ENCODE data around the gene LMAN1L. TPM values are rescaled to one million over a fixed set of nuclear protein-coding genes. Genes with fewer than 3 reads are reported as not detected.

The LMAN1L gene
- total RNA-seq, 3 donors from 2014 or later, result 0.32 to 0.60 (median 0.55) TPM

GRCh38 chr15:74790080-74790916 is 22.3 kb upstream of the LMAN1L start:
- no peak overlapping the region for H3K4me3 ChIP-seq
- no peaks in the 10 kb centered on the region for H3K9me3 ChIP-seq
- ATAC-seq (peak; percentile 1), DNase-seq (peak; percentile 72 to 85 (median 74))
- TF ChIP-seq CTCF (IDR thresholded peaks at IDR 0.05), result no peak
- intact Hi-C loops (cut with DNase I, micrococcal nuclease), result no loop called here
- H3K36me3 ChIP-seq (ENCODE audit: low read depth), result no peaks in the 10 kb centered on the region
- peaks cover 56% of the 10 kb centered on the region for H3K4me1 ChIP-seq (ENCODE audit: low read depth)

DNA sequence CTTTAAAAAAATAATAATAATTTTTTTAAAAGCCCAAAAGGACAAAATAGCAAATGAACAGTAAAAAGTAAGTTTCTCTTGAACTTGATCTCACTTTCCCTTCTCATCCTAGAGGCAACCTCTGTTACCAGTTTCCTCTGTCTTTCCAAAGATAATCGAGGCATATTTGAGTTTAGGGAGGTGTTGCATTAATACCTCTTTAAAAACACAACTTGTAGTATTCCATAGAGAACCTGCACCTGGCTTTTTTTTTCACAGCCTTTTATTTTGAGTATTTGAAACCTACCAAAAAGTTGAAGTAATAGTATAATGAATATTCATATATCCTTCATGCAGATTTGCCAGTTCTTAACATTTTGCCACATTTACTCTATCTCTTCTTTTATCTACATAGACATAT is 21.6 kb upstream of the LMAN1L start:
- no peak for TF ChIP-seq CTCF (IDR thresholded peaks at IDR 0.05)
- Histone ChIP-seq H3K4me3 (no peak overlapping the region), H3K9me3 (no peaks in the 10 kb centered on the region), H3K36me3 (ENCODE audit: low read depth) (no peaks in the 10 kb centered on the region), H3K4me1 (ENCODE audit: low read depth) (peaks cover 56% of the 10 kb centered on the region)
- ATAC-seq, result no peak
- intact Hi-C loops (cut with DNase I, micrococcal nuclease), result no loop called here
- DNase-seq, result no peak

DNA sequence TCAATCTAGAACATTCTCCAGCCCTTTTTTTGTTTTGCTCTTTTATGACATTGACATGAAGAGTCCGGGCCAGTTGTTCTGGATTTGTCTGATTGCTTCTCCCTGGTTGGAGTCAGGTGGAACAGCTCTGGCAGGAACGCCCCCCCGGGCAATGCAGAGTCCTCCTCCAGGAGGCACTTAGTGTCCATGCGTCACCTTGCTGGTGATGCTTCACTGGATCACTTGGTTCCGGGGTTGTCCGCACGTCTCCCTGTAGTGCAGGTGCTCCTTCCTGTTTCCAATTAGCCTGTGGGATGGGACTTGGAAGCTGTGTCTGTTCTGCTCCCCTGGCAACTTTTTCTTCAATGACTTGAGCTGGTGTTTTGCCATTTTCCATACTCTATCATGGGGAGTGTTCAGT is 21.0 kb upstream of the LMAN1L start:
- Histone ChIP-seq H3K4me1 (ENCODE audit: low read depth) (peaks cover 54% of the 10 kb centered on the region), H3K4me3 (no peak overlapping the region), H3K9me3 (no peaks in the 10 kb centered on the region), H3K36me3 (ENCODE audit: low read depth) (no peaks in the 10 kb centered on the region)
- ATAC-seq (no peak), DNase-seq (no peak)
- no peak for TF ChIP-seq CTCF (IDR thresholded peaks at IDR 0.05)
- intact Hi-C loops (cut with DNase I, micrococcal nuclease), result no loop called here

DNA sequence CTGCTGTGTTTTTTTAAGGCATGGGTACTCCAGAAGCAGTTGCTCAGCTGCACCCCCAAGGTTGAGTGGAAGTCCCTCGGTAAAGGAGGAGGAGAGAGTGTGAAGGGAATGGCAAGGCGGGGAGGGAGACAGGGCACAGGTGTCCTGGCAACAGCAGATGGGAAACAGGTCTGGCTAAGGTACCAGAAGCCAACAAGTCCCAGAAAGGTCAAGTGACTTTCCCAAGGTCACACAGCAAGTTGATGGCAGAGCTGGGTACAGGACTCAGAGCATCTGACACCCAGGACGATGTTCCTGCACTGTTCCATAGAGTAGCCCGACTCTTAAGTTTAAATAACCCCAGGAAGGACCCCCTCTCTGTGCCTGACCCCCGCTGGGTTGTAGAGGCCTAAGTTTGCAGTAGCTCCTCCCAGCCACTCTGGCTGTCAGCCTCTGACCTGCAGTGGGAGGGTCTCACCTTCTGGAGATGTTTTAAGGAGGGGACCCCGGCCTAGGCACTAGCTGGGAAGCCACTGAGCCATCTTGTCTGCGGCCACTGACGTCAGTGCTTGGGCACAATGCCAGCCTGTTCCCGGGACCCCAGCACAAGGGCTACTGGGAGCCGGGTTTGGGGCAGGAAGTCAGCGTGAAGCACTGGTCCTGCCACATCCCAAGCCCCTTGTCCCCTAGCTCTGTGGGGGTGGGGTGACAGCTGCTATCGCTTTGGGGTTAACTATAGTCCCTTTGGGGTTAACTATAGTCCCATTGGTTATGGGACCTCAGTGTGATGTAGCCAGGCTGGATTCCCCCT is 20.2 kb upstream of the LMAN1L start:
- DNase-seq, result peak in 2 of 3 donors; percentile 24 to 78
- H3K9me3 ChIP-seq, result no peaks in the 10 kb centered on the region
- no peak for ATAC-seq
- intact Hi-C loops (cut with DNase I, micrococcal nuclease), result no loop called here
- H3K36me3 ChIP-seq (ENCODE audit: low read depth), result no peaks in the 10 kb centered on the region
- no peak overlapping the region for H3K4me3 ChIP-seq
- peaks cover 46% of the 10 kb centered on the region for H3K4me1 ChIP-seq (ENCODE audit: low read depth)
- no peak for TF ChIP-seq CTCF (IDR thresholded peaks at IDR 0.05)

GRCh38 chr15:74793135-74794028 is 19.3 kb upstream of the LMAN1L start:
- Histone ChIP-seq H3K9me3 (no peaks in the 10 kb centered on the region), H3K4me3 (no peak overlapping the region), H3K4me1 (ENCODE audit: low read depth) (peaks cover 41% of the 10 kb centered on the region), H3K36me3 (ENCODE audit: low read depth) (no peaks in the 10 kb centered on the region)
- TF ChIP-seq CTCF (IDR thresholded peaks at IDR 0.05), result no peak
- no peak for DNase-seq
- no peak for ATAC-seq
- intact Hi-C loops (cut with DNase I, micrococcal nuclease), result no loop called here

All from mucosa of descending colon (tissue), 3 donors.